PC-3 (cell line): ENCODE results near the gene GHRH. TPM values are rescaled to one million over a fixed set of nuclear protein-coding genes. Genes with fewer than 3 reads are reported as not detected.

Experiments used
- ATAC-seq: fragments of 200-7000 bp; cut with Tn5 transposase; 2 replicates; pipeline ENCODE4 v1.9.1; 2020; ENCODE audit warnings: mild to moderate bottlenecking, moderate library complexity
- BruUV-seq: library from RNA; stranded (reverse); fragments of 400-500 nt; replicated peaks from 2 replicates; lab custom pipeline; 2021; lab: Mats Ljungman, UMichigan
- CTCF ChIA-PET: fragments of 300-600 bp; sonication (Branson Sonifier 250); formaldehyde crosslinking; loops from one replicate; lab custom pipeline; 2022; ENCODE audit warnings: antibody characterized with exemption; lab: Charles Lee
- POLR2A ChIA-PET: fragments of 300-600 bp; sonication (Branson Sonifier 250); formaldehyde crosslinking; loops from one replicate; lab custom pipeline; 2022; ENCODE audit warnings: antibody characterized with exemption; ENCODE audit not compliant: unreplicated experiment; lab: Charles Lee
- DNase-seq: peaks from one replicate; pipeline ENCODE4 v3.0.0-alpha.2; 2015
- H2AFZ ChIP-seq: fragments of 300-600 bp; sonication (generic); 2 replicates; pipeline ENCODE4 v1.6.0; 2016; ENCODE audit warnings: antibody characterized with exemption, low read length
- H3F3A ChIP-seq: fragments of 300-600 bp; sonication (generic); one replicate; pipeline ENCODE4 v1.6.0; 2017; ENCODE audit warnings: antibody characterized with exemption, low read length, control low read depth, mild to moderate bottlenecking; ENCODE audit not compliant: unreplicated experiment
- H3K27ac ChIP-seq: fragments of 300-600 bp; sonication (generic); 2 replicates; pipeline ENCODE4 v1.5.1; 2016; ENCODE audit warnings: mild to moderate bottlenecking, low read length
- H3K27me3 ChIP-seq: fragments of 300-600 bp; sonication (generic); 2 replicates; pipeline ENCODE4 v1.6.1; 2016; ENCODE audit warnings: low read length, mixed read lengths
- H3K36me3 ChIP-seq: fragments of 300-600 bp; sonication (generic); 2 replicates; pipeline ENCODE4 v1.6.1; 2016; ENCODE audit warnings: low read depth, mixed run types, low read length, mixed read lengths
- H3K4me1 ChIP-seq: fragments of 300-600 bp; sonication (generic); 2 replicates; pipeline ENCODE4 v1.5.1; 2016; ENCODE audit warnings: low read length; ENCODE audit not compliant: insufficient read depth
- H3K4me2 ChIP-seq: fragments of 300-600 bp; sonication (generic); 2 replicates; pipeline ENCODE4 v1.6.0; 2016; ENCODE audit warnings: low read length
- H3K4me3 ChIP-seq: fragments of 300-600 bp; sonication (generic); 2 replicates; pipeline ENCODE4 v1.5.1; 2016; ENCODE audit warnings: mild to moderate bottlenecking, low read length, mixed read lengths
- H3K79me2 ChIP-seq: fragments of 300-600 bp; sonication (generic); 2 replicates; pipeline ENCODE4 v1.6.1; 2017; ENCODE audit warnings: low read length, mixed read lengths
- H3K9ac ChIP-seq: fragments of 300-600 bp; sonication (generic); 2 replicates; pipeline ENCODE4 v1.6.0; 2016; ENCODE audit warnings: mild to moderate bottlenecking, low read length
- H3K9me2 ChIP-seq: fragments of 300-600 bp; sonication (generic); replicated peaks from 2 replicates; pipeline ENCODE4 v1.6.1; 2016; ENCODE audit warnings: mixed run types, low read length, mixed read lengths
- H3K9me3 ChIP-seq: fragments of 300-600 bp; sonication (generic); 2 replicates; pipeline ENCODE4 v1.6.1; 2016; ENCODE audit warnings: low read length, mixed read lengths
- H4K20me1 ChIP-seq: fragments of 300-600 bp; sonication (generic); 2 replicates; pipeline ENCODE4 v1.6.1; 2016; ENCODE audit warnings: low read length, mixed read lengths
- EZH2 ChIP-seq: fragments of 300-600 bp; sonication (generic); IDR thresholded peaks from one replicate; pipeline ENCODE4 v1.6.1; 2017; ENCODE audit warnings: antibody characterized with exemption, mild to moderate bottlenecking, low read length; ENCODE audit not compliant: unreplicated experiment
- EZH2phosphoT487 ChIP-seq: fragments of 300-600 bp; sonication (generic); IDR thresholded peaks from 2 replicates; pipeline ENCODE4 v1.6.1; 2018; ENCODE audit warnings: mild to moderate bottlenecking, antibody characterized with exemption, low read length, borderline replicate concordance
- intact Hi-C: fragments of 100-400 bp; cut with micrococcal nuclease; formaldehyde crosslinking; loops from 2 replicates; pipeline ENCODE4 v1.9.0; 2023
- total RNA-seq: library from RNA; depleted of rRNA; stranded (reverse); fragments of >200 nt; gene quantifications from 2 replicates; pipeline ENCODE4 v1.2.3, GENCODE V29; 2014
- TF ChIP-seq, protein P1 (sequence below): fragments of 300-600 bp; sonication (generic); conservative IDR thresholded peaks from 2 replicates; pipeline ENCODE4 v1.5.1; 2017; ENCODE audit warnings: antibody characterized with exemption, low read depth, mild to moderate bottlenecking, low read length

Gene GHRH
- total RNA-seq, 1 experiment from 2014 or later: not detected

GRCh38 chr20:37228082-37228481 is 33.5 kb downstream of the GHRH start:
- no peaks in the 10 kb centered on the region for H3F3A ChIP-seq
- intact Hi-C loops: no loop called here
- no peaks in the 10 kb centered on the region for H3K27me3 ChIP-seq
- no peaks in the 10 kb centered on the region for H3K9me3 ChIP-seq
- DNase-seq (no peak), ATAC-seq (no peak)
- ChIA-PET POLR2A (no interaction called here), CTCF (no interaction called here)
- no TSS peak for BruUV-seq
- H3K27ac ChIP-seq: no peak overlapping the region
- TF ChIP-seq EZH2: no peak
- TF ChIP-seq EZH2phosphoT487: no peak
- TF ChIP-seq, protein P1, sequence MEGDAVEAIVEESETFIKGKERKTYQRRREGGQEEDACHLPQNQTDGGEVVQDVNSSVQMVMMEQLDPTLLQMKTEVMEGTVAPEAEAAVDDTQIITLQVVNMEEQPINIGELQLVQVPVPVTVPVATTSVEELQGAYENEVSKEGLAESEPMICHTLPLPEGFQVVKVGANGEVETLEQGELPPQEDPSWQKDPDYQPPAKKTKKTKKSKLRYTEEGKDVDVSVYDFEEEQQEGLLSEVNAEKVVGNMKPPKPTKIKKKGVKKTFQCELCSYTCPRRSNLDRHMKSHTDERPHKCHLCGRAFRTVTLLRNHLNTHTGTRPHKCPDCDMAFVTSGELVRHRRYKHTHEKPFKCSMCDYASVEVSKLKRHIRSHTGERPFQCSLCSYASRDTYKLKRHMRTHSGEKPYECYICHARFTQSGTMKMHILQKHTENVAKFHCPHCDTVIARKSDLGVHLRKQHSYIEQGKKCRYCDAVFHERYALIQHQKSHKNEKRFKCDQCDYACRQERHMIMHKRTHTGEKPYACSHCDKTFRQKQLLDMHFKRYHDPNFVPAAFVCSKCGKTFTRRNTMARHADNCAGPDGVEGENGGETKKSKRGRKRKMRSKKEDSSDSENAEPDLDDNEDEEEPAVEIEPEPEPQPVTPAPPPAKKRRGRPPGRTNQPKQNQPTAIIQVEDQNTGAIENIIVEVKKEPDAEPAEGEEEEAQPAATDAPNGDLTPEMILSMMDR: no peak
- H4K20me1 ChIP-seq: no peaks in the 10 kb centered on the region
- H3K4me1 ChIP-seq: no peaks in the 10 kb centered on the region
- H3K4me2 ChIP-seq: no peak overlapping the region
- no peak overlapping the region for H2AFZ ChIP-seq
- H3K4me3 ChIP-seq: no peak overlapping the region
- H3K9me2 ChIP-seq: no peaks in the 10 kb centered on the region
- no peaks in the 10 kb centered on the region for H3K79me2 ChIP-seq
- H3K9ac ChIP-seq: no peak overlapping the region
- H3K36me3 ChIP-seq: peaks cover 93% of the 10 kb centered on the region

DNA sequence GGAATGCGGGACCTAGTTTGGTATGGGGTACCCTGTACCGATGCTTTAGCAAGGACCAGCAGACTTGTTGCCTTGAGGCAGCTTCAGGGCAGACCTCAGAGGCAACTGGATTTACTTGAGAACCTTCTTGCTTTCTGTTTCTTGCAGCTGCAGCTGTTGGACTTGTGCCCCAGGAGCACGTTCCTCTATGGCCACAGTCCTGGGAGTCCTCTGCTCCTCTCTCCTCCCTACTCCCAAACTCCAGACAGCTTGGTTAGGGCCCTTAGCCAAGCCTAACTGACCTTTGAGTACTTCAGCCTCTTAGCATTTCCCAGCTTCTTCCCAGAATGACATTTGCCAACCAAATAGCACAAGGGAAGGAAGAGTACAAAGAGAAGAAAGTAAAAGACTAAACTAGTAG is 34.7 kb downstream of the GHRH start:
- Histone ChIP-seq H3K9me2 (no peaks in the 10 kb centered on the region), H3K9ac (no peak overlapping the region), H2AFZ (no peak overlapping the region), H3K4me1 (no peaks in the 10 kb centered on the region), H3K27me3 (no peaks in the 10 kb centered on the region), H3F3A (no peaks in the 10 kb centered on the region), H3K79me2 (no peaks in the 10 kb centered on the region), H3K4me3 (no peak overlapping the region), H3K9me3 (no peaks in the 10 kb centered on the region), H3K4me2 (no peak overlapping the region), H3K36me3 (peaks cover 85% of the 10 kb centered on the region), H3K27ac (no peak overlapping the region), H4K20me1 (no peaks in the 10 kb centered on the region)
- CTCF ChIA-PET: no interaction called here
- no TSS peak for BruUV-seq
- DNase-seq: no peak
- intact Hi-C loops: no loop called here
- POLR2A ChIA-PET: no interaction called here
- no peak for ATAC-seq
- TF ChIP-seq EZH2phosphoT487: no peak
- TF ChIP-seq, protein P1: no peak
- TF ChIP-seq EZH2: no peak

DNA sequence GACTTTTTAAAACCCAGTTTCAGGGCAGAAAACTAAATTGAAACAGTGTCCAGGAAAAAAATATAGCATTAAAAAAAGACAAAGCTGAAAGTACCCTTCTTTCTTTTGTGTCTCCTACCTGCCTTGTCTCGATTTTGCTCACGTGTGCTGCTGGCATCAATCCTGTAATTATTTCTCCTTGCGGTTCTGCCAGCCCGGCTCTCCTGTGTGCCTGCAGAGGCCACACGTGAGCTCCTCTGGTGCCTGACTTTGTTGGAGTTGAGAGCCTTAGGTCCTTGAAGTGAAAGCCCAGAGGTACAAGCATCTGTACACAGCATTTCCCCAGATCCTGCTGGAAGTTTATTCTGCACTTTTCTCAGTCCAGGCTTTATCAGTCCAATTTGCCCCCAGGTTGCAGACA is 36.5 kb downstream of the GHRH start:
- POLR2A ChIA-PET: no interaction called here
- no peaks in the 10 kb centered on the region; the same call in 1 of the 2 replicates for H4K20me1 ChIP-seq
- CTCF ChIA-PET: no interaction called here

More for the DNA sequence above, 36.5 kb downstream of the GHRH start:
- DNase-seq (no peak), ATAC-seq (no peak)
- H3K79me2 ChIP-seq: no peaks in the 10 kb centered on the region
- H3K4me2 ChIP-seq: no peak overlapping the region
- H3K4me3 ChIP-seq: no peak overlapping the region
- H3F3A ChIP-seq: no peaks in the 10 kb centered on the region
- no TSS peak for BruUV-seq
- no peaks in the 10 kb centered on the region for H3K4me1 ChIP-seq
- no peak overlapping the region for H3K9ac ChIP-seq
- H3K9me3 ChIP-seq: no peaks in the 10 kb centered on the region
- intact Hi-C loops: no loop called here
- H2AFZ ChIP-seq: no peak overlapping the region
- no peak overlapping the region for H3K27ac ChIP-seq
- no peaks in the 10 kb centered on the region for H3K9me2 ChIP-seq
- H3K36me3 ChIP-seq: peaks cover 73% of the 10 kb centered on the region
- no peaks in the 10 kb centered on the region for H3K27me3 ChIP-seq
- TF ChIP-seq, protein P1: no peak
- TF ChIP-seq EZH2: no peak
- TF ChIP-seq EZH2phosphoT487: no peak
